Panc1 (cell line): ENCODE results near the gene WDR86. TPM values are rescaled to one million over a fixed set of nuclear protein-coding genes. Genes with fewer than 3 reads are reported as not detected.

ENCODE experiments used
- ATAC-seq: fragments of 200-7000 bp; cut with Tn5 transposase; 2 replicates; pipeline ENCODE4 v1.9.1; 2020; ENCODE audit warnings: mild to moderate bottlenecking, moderate library complexity
- BruUV-seq: library from RNA; stranded (reverse); fragments of 400-500 nt; replicated peaks from 2 replicates; lab custom pipeline; 2021; lab: Mats Ljungman, UMichigan
- CTCF ChIA-PET: fragments of 300-600 bp; sonication (Branson Sonifier 250); formaldehyde crosslinking; loops from one replicate; lab custom pipeline; 2022; ENCODE audit warnings: antibody characterized with exemption; lab: Charles Lee
- POLR2A ChIA-PET: fragments of 300-600 bp; sonication (Branson Sonifier 250); formaldehyde crosslinking; loops from one replicate; lab custom pipeline; 2022; ENCODE audit warnings: antibody characterized with exemption; lab: Charles Lee
- DNase-seq: peaks from one replicate; pipeline ENCODE4 v3.0.0-alpha.2; 2010; ENCODE audit warnings: low read depth, low spot score
- H3K27ac ChIP-seq: 2 replicates; pipeline ENCODE4 v1.5.1; 2011; ENCODE audit warnings: mild to moderate bottlenecking, low read length, inconsistent platforms
- H3K27me3 ChIP-seq: fragments of 200-500 bp; sonication (Bioruptor generic); 2 replicates; pipeline ENCODE4 v1.6.0; 2014; ENCODE audit warnings: low read length, inconsistent platforms; ENCODE audit not compliant: control insufficient read depth, insufficient read depth
- H3K36me3 ChIP-seq: fragments of 200-500 bp; sonication (Bioruptor generic); 2 replicates; pipeline ENCODE4 v1.5.1; 2014; ENCODE audit warnings: inconsistent platforms, mild to moderate bottlenecking, low read length, moderate library complexity; ENCODE audit not compliant: control insufficient read depth, insufficient read depth
- H3K4me1 ChIP-seq: 2 replicates; pipeline ENCODE4 v1.5.1; 2011; ENCODE audit warnings: inconsistent platforms, mild to moderate bottlenecking, low read length, moderate library complexity; ENCODE audit not compliant: control insufficient read depth, insufficient read depth
- H3K4me3 ChIP-seq, 2 experiments: 2 replicates each; pipeline ENCODE4 v1.5.1; 2011 to 2012; ENCODE audit warnings: low read depth in 2 of 2, low read length in 2 of 2, mild to moderate bottlenecking in 2 of 2, inconsistent platforms in 1 of 2, moderate library complexity in 1 of 2
- H3K9me3 ChIP-seq: fragments of 200-500 bp; sonication (Bioruptor generic); 2 replicates; pipeline ENCODE4 v1.5.1; 2014; ENCODE audit warnings: low read depth, mild to moderate bottlenecking, inconsistent platforms, low read length, moderate library complexity; ENCODE audit not compliant: control insufficient read depth, insufficient read depth
- CTCF ChIP-seq: fragments of 450-650 bp; IDR thresholded peaks from 2 replicates; pipeline ENCODE4 v1.5.1; 2017; ENCODE audit warnings: mild to moderate bottlenecking
- POLR2AphosphoS5 ChIP-seq: IDR thresholded peaks from 2 replicates; pipeline ENCODE4 v1.6.1; 2012; ENCODE audit warnings: mild to moderate bottlenecking, low read depth, low read length, moderate library complexity
- REST ChIP-seq, 2 experiments: IDR thresholded peaks; 2 replicates each; pipeline ENCODE4 v1.6.1; 2011 to 2012; ENCODE audit warnings: low read depth in 2 of 2, control low read depth in 1 of 2, low read length in 1 of 2, mild to moderate bottlenecking in 1 of 2, moderate library complexity in 1 of 2; ENCODE audit not compliant: insufficient read depth in 1 of 2
- SIN3A ChIP-seq: IDR thresholded peaks from 2 replicates; pipeline ENCODE4 v1.6.1; 2012; ENCODE audit warnings: low read depth, mild to moderate bottlenecking, low read length, moderate library complexity, borderline replicate concordance; ENCODE audit not compliant: insufficient read depth
- TCF7L2 ChIP-seq: IDR thresholded peaks from 2 replicates; pipeline ENCODE4 v1.6.1; 2011; ENCODE audit warnings: mild to moderate bottlenecking, low read depth, low read length, inconsistent platforms
- in situ Hi-C: cut with HindIII; loops from 2 replicates; pipeline ENCODE4 v1.10.0; 2016; ENCODE audit warnings: low sequenced_read_pairs, low pct_unique_long_range_greater_than_20kb
- intact Hi-C: fragments of 100-400 bp; cut with micrococcal nuclease; formaldehyde crosslinking; loops from one replicate; pipeline ENCODE4 v1.10.0; 2022; ENCODE audit not compliant: unreplicated experiment
- total RNA-seq: library from RNA; stranded (reverse); gene quantifications from one replicate; pipeline ENCODE4 v1.2.1, GENCODE V29; 2021; ENCODE audit not compliant: unreplicated experiment

Gene WDR86
- total RNA-seq, 1 experiment from 2014 or later, result 0.72 TPM

DNA sequence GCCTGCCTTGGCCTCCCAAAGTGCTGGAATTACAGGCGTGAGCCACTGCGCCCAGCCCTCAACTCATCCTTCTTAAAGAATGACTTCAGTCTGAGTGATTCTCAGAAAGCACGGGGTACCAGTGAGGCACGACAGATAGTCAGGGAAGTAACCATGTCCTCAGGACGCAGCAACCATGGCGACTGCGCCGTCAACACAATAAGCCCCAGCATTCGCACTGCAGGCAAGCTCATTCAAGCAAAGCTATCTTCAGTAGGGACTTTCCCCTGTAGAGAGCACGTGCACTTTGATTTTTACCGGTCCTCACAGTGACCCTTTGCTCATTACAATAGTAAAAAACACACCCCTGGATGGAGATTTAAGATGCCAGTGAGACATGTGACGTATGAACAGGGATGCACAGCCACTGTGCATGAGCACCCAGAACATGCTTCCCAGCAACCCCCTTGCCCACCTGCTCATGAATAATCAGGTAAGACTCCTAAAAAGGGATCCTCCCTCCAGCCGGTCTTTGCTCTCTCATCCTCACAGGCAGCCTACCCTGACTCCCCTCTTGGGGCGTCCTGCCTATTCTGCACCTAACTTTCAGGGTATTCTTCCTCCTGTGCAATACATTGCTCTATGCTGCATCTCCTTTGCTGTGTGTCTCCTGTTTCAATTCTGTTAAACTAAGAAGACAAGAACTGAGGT, 9.1 kb downstream of the WDR86 start:
- ATAC-seq, result no peak
- ChIA-PET CTCF (no interaction called here), POLR2A (no interaction called here)
- H3K4me3 ChIP-seq, result no peak overlapping the region
- TF ChIP-seq TCF7L2 (peak; percentile 18; the same call in 1 of the 2 replicates), POLR2AphosphoS5 (no peak)
- no peak for DNase-seq
- H3K27ac ChIP-seq, result no peak overlapping the region
- no peaks in the 10 kb centered on the region for H3K27me3 ChIP-seq
- H3K9me3 ChIP-seq, result no peaks in the 10 kb centered on the region
- no TSS peak for BruUV-seq
- intact Hi-C loops, result no loop called here
- no peaks in the 10 kb centered on the region for H3K36me3 ChIP-seq
- peaks cover 12% of the 10 kb centered on the region for H3K4me1 ChIP-seq
- in situ Hi-C loops, result no loop called here

DNA sequence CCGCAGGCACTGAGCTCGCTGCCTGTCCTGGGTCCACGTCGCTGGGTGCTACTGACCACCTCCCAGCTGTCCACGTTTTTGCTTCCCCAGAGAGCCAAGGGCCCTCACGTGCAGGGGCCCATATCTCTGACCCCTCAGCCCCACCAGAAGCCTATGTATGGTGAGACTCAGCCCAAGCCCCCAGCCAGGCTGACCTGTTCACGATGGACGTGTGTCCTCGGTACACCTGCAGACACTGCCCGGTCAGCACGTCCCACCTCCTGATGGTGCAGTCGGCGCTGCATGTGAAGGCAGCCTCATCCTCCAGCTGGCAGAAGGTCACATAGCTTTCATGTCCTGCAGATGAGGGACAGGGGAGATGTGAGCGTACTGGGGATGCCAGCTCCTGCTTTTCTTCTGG, 9.9 kb downstream of the WDR86 start:
- ATAC-seq (no peak), DNase-seq (no peak)
- no TSS peak for BruUV-seq
- Histone ChIP-seq H3K4me1 (peaks cover 12% of the 10 kb centered on the region), H3K27ac (0 out of 2 replicates have a peak overlapping the region, but pooled peaks have one; percentile 2), H3K9me3 (no peaks in the 10 kb centered on the region), H3K36me3 (no peaks in the 10 kb centered on the region), H3K27me3 (no peaks in the 10 kb centered on the region), H3K4me3 (no peak overlapping the region)
- POLR2A ChIA-PET, result no interaction called here
- no peak for TF ChIP-seq REST (IDR thresholded peaks at IDR 0.05; ENCODE audit: insufficient read depth in 1 of 2, low read depth in 2 of 2, low read length in 1 of 2)
- TF ChIP-seq TCF7L2, result no peak
- TF ChIP-seq POLR2AphosphoS5, result no peak
- no peak for TF ChIP-seq SIN3A
- TF ChIP-seq CTCF, result no peak
- in situ Hi-C loops (no loop called here), intact Hi-C loops (no loop called here)
- CTCF ChIA-PET, result no interaction called here

DNA sequence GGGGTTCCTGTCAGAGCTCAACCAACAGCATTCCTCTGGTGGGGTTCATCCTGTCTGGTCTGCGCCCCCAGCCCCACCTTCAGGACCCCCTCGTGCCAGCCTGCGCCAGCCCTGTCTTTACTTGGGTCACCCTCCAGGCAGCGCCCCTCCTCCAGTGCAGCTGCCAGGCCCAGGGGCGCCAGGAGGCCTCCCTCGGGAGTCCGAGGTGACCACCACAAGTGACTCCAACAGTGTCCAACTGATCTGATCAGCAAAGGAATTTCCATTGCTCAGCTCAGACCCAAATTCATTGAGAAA, 10.6 kb downstream of the WDR86 start:
- BruUV-seq, result no TSS peak
- intact Hi-C loops, result no loop called here
- CTCF ChIA-PET, result no interaction called here
- Histone ChIP-seq H3K27me3 (no peaks in the 10 kb centered on the region), H3K4me3 (no peak overlapping the region), H3K27ac (no peak overlapping the region), H3K9me3 (no peaks in the 10 kb centered on the region), H3K4me1 (peaks cover 8% of the 10 kb centered on the region), H3K36me3 (no peaks in the 10 kb centered on the region)
- ATAC-seq (no peak), DNase-seq (no peak)
- in situ Hi-C loops, result no loop called here
- POLR2A ChIA-PET, result interaction anchor here (0.5 kb wide), 1 partner anchor 319 kb away, joined by 9 read pairs; no protein-coding TSS in a partner anchor
- TF ChIP-seq TCF7L2 (no peak), SIN3A (no peak), CTCF (no peak), REST (IDR thresholded peaks at IDR 0.05; ENCODE audit: insufficient read depth in 1 of 2, low read depth in 2 of 2, low read length in 1 of 2) (no peak), POLR2AphosphoS5 (no peak)
